WTC11 (cell line): ENCODE measurements around the gene MED15. TPM values are rescaled to one million over a fixed set of nuclear protein-coding genes. Genes with fewer than 3 reads are reported as not detected.

Experiments used
- ATAC-seq: fragments of 200-7000 bp; cut with Tn5 transposase; 2 replicates; pipeline ENCODE4 v1.10.0; 2021; ENCODE audit warnings: mild to moderate bottlenecking, moderate library complexity
- CTCF ChIA-PET: fragments of 300-600 bp; sonication (Branson Sonifier 250); formaldehyde crosslinking; loops from one replicate; lab custom pipeline; 2021; ENCODE audit warnings: antibody characterized with exemption; lab: Charles Lee
- POLR2A ChIA-PET: fragments of 350-600 bp; sonication (Branson Sonifier 250); formaldehyde crosslinking; loops from one replicate; lab custom pipeline; 2021; ENCODE audit warnings: antibody characterized with exemption; lab: Charles Lee
- DNase-seq: peaks from one replicate; pipeline ENCODE4 v3.0.0; 2021; ENCODE audit warnings: low spot score
- H3K27ac Mint-ChIP-seq: 2 replicates; pipeline ENCODE4 v1.8.0; 2021; ENCODE audit warnings: mixed read lengths
- H3K27me3 Mint-ChIP-seq: 2 replicates; pipeline ENCODE4 v1.8.0; 2021; ENCODE audit warnings: low read depth, mild to moderate bottlenecking, moderate library complexity, mixed read lengths
- H3K36me3 Mint-ChIP-seq: 2 replicates; pipeline ENCODE4 v1.8.0; 2021; ENCODE audit warnings: mixed read lengths
- H3K4me1 Mint-ChIP-seq: 2 replicates; pipeline ENCODE4 v1.8.0; 2022; ENCODE audit warnings: mixed read lengths
- H3K4me3 Mint-ChIP-seq: 2 replicates; pipeline ENCODE4 v1.8.0; 2021; ENCODE audit warnings: mild to moderate bottlenecking, moderate library complexity, mixed read lengths
- H3K9me3 Mint-ChIP-seq: 2 replicates; pipeline ENCODE4 v1.8.0; 2021; ENCODE audit warnings: mixed read lengths
- ATF1 ChIP-seq: sonication (generic); formaldehyde crosslinking; IDR thresholded peaks from 2 replicates; pipeline ENCODE4 v1.8.1; 2023; ENCODE audit warnings: mild to moderate bottlenecking, moderate library complexity, missing genetic modification reagents
- ATF2 ChIP-seq: sonication (generic); formaldehyde crosslinking; IDR thresholded peaks from 2 replicates; pipeline ENCODE4 v1.8.1; 2022; ENCODE audit warnings: low read depth, missing genetic modification reagents, borderline replicate concordance
- E2F1 ChIP-seq: sonication (generic); formaldehyde crosslinking; IDR thresholded peaks from 2 replicates; pipeline ENCODE4 v1.8.0; 2022; ENCODE audit warnings: mild to moderate bottlenecking, missing genetic modification reagents
- EMX1 ChIP-seq: fragments of 250-450 bp; sonication (Bioruptor Pico); IDR thresholded peaks from 2 replicates; pipeline ENCODE4 v1.8.0; 2021; ENCODE audit warnings: mild to moderate bottlenecking
- ERG ChIP-seq: fragments of 250-450 bp; sonication (Bioruptor Pico); IDR thresholded peaks from 2 replicates; pipeline ENCODE4 v1.8.0; 2021; ENCODE audit warnings: mild to moderate bottlenecking
- ESRRA ChIP-seq: sonication (generic); formaldehyde crosslinking; IDR thresholded peaks from 2 replicates; pipeline ENCODE4 v1.8.1; 2022; ENCODE audit warnings: mild to moderate bottlenecking, missing genetic modification reagents, borderline replicate concordance
- FOXK1 ChIP-seq: sonication (generic); formaldehyde crosslinking; IDR thresholded peaks from 2 replicates; pipeline ENCODE4 v1.8.0; 2022; ENCODE audit warnings: mild to moderate bottlenecking, moderate library complexity, missing genetic modification reagents
- GTF2I ChIP-seq: fragments of 250-450 bp; sonication (Bioruptor Pico); conservative IDR thresholded peaks from 2 replicates; pipeline ENCODE4 v1.4.0; 2021; ENCODE audit warnings: mild to moderate bottlenecking
- HMGA2 ChIP-seq: fragments of 250-450 bp; sonication (Bioruptor Pico); IDR thresholded peaks from 2 replicates; pipeline ENCODE4 v1.4.0; 2021; ENCODE audit warnings: mild to moderate bottlenecking, moderate library complexity
- IRF2 ChIP-seq: sonication (generic); formaldehyde crosslinking; IDR thresholded peaks from 2 replicates; pipeline ENCODE4 v1.8.0; 2022; ENCODE audit warnings: low read depth, missing genetic modification reagents, borderline replicate concordance
- MAX ChIP-seq: sonication (generic); formaldehyde crosslinking; IDR thresholded peaks from 2 replicates; pipeline ENCODE4 v1.8.0; 2022; ENCODE audit warnings: mild to moderate bottlenecking, missing genetic modification reagents
- MYBL2 ChIP-seq: sonication (generic); formaldehyde crosslinking; IDR thresholded peaks from 2 replicates; pipeline ENCODE4 v1.8.1; 2023; ENCODE audit warnings: mild to moderate bottlenecking, moderate library complexity, missing genetic modification reagents
- NFE2L1 ChIP-seq: sonication (generic); formaldehyde crosslinking; IDR thresholded peaks from 2 replicates; pipeline ENCODE4 v1.8.1; 2023; ENCODE audit warnings: missing genetic modification reagents
- NFYB ChIP-seq: sonication (generic); formaldehyde crosslinking; conservative IDR thresholded peaks from 2 replicates; pipeline ENCODE4 v1.8.0; 2022; ENCODE audit warnings: low read depth, missing genetic modification reagents
- NR2C2 ChIP-seq: sonication (generic); formaldehyde crosslinking; IDR thresholded peaks from 2 replicates; pipeline ENCODE4 v1.8.0; 2022; ENCODE audit warnings: mild to moderate bottlenecking, missing genetic modification reagents
- NR3C1 ChIP-seq: sonication (generic); formaldehyde crosslinking; conservative IDR thresholded peaks from 2 replicates; pipeline ENCODE4 v1.8.1; 2023; ENCODE audit warnings: low read depth, mild to moderate bottlenecking, missing genetic modification reagents
- STAT6 ChIP-seq: sonication (generic); formaldehyde crosslinking; conservative IDR thresholded peaks from 2 replicates; pipeline ENCODE4 v1.8.1; 2023; ENCODE audit warnings: mild to moderate bottlenecking, low read depth, missing genetic modification reagents, moderate library complexity
- TP53 ChIP-seq: sonication (generic); formaldehyde crosslinking; IDR thresholded peaks from 2 replicates; pipeline ENCODE4 v1.8.1; 2023; ENCODE audit warnings: mild to moderate bottlenecking, missing genetic modification reagents
- ZNF425 ChIP-seq: fragments of 250-450 bp; sonication (Bioruptor Pico); conservative IDR thresholded peaks from 2 replicates; pipeline ENCODE4 v1.9.0; 2021; ENCODE audit warnings: mild to moderate bottlenecking
- ZNF532 ChIP-seq: fragments of 250-450 bp; sonication (Bioruptor Pico); IDR thresholded peaks from 2 replicates; pipeline ENCODE4 v1.9.0; 2021; ENCODE audit warnings: mild to moderate bottlenecking, borderline replicate concordance
- total RNA-seq: library from RNA; stranded (reverse); gene quantifications from 3 replicates; pipeline ENCODE4 v1.2.3, GENCODE V29; 2021

The MED15 gene
- total RNA-seq, 1 experiment from 2014 or later, result 67.7 TPM

- TF ChIP-seq ATF1 (no peak), E2F1 (no peak), ZNF425 (CRISPR knock-in tag) (no peak)
Measured at GRCh38 chr22:20567371-20567847, 60.0 kb downstream of the MED15 start (continued).

- H3K9me3 Mint-ChIP-seq, result no peaks in the 10 kb centered on the region
- H3K27me3 Mint-ChIP-seq, result no peaks in the 10 kb centered on the region
- DNase-seq (peak; percentile 37), ATAC-seq (peak; percentile 38; the same call in 1 of the 2 replicates)
- no peak for TF ChIP-seq ZNF425 (CRISPR knock-in tag)
- TF ChIP-seq NR3C1 (CRISPR knock-in tag), result no peak
- no peak for TF ChIP-seq NFYB
- no peak for TF ChIP-seq STAT6 (CRISPR knock-in tag)
- no peak for TF ChIP-seq IRF2
- no peak for TF ChIP-seq MYBL2 (CRISPR knock-in tag)
- no peak for TF ChIP-seq ERG (CRISPR knock-in tag)
- no peak for TF ChIP-seq HMGA2
- no peak for TF ChIP-seq FOXK1 (CRISPR knock-in tag)
- TF ChIP-seq NFE2L1, result no peak
- TF ChIP-seq TP53 (CRISPR knock-in tag), result no peak
- no peak for TF ChIP-seq EMX1
- no peak for TF ChIP-seq NR2C2
- no peak for TF ChIP-seq ATF2 (CRISPR knock-in tag)
- no peak for TF ChIP-seq ZNF532 (CRISPR knock-in tag)
- no peak for TF ChIP-seq GTF2I (CRISPR knock-in tag)
- TF ChIP-seq ESRRA, result no peak
- TF ChIP-seq MAX (CRISPR knock-in tag), result no peak
- H3K4me3 Mint-ChIP-seq, result no peak overlapping the region
- no peaks in the 10 kb centered on the region for H3K4me1 Mint-ChIP-seq
- H3K27ac Mint-ChIP-seq, result no peak overlapping the region
- POLR2A ChIA-PET, result no interaction called here
- CTCF ChIA-PET, result interaction anchor here (0.7 to 2.0 kb wide), 22 partner anchors 11 to 309 kb away, joined by 3 to 24 read pairs (median 4); partner anchors contain the start of genes MED15 and ZNF74
- peaks cover 38% of the 10 kb centered on the region for H3K36me3 Mint-ChIP-seq
Measured at GRCh38 chr22:20567993-20568417, 60.6 kb downstream of the MED15 start.
